NB4 (cell line): ENCODE results near the gene THSD7B.

Experiments used
- MAX ChIP-seq: IDR thresholded peaks from 2 replicates; pipeline ENCODE4 v1.6.1; 2011; ENCODE audit warnings: low read depth, low read length
- POLR2A ChIP-seq: IDR thresholded peaks from 2 replicates; pipeline ENCODE4 v1.6.1; 2011; ENCODE audit warnings: mild to moderate bottlenecking; ENCODE audit not compliant: insufficient read length; ENCODE audit errors: extremely low read depth
- TF ChIP-seq, protein P1 (sequence below): IDR thresholded peaks from one replicate; pipeline ENCODE4 v1.5.1; 2012; ENCODE audit warnings: low read depth, low read length

GRCh38 chr2:137379186-137379585 lies 613.8 kb downstream of the THSD7B start:
- TF ChIP-seq, protein P1, sequence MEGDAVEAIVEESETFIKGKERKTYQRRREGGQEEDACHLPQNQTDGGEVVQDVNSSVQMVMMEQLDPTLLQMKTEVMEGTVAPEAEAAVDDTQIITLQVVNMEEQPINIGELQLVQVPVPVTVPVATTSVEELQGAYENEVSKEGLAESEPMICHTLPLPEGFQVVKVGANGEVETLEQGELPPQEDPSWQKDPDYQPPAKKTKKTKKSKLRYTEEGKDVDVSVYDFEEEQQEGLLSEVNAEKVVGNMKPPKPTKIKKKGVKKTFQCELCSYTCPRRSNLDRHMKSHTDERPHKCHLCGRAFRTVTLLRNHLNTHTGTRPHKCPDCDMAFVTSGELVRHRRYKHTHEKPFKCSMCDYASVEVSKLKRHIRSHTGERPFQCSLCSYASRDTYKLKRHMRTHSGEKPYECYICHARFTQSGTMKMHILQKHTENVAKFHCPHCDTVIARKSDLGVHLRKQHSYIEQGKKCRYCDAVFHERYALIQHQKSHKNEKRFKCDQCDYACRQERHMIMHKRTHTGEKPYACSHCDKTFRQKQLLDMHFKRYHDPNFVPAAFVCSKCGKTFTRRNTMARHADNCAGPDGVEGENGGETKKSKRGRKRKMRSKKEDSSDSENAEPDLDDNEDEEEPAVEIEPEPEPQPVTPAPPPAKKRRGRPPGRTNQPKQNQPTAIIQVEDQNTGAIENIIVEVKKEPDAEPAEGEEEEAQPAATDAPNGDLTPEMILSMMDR = no peak
- TF ChIP-seq MAX (no peak), POLR2A (no peak)
